ENCODE measurements around the gene PRM3. TPM values are rescaled to one million over a fixed set of nuclear protein-coding genes. Genes with fewer than 3 reads are reported as not detected.
A peak's percentile ranks its signal among the peaks of the same experiment; 100 is the strongest.

Gene PRM3
- total and polyA plus RNA-seq, 2 of the 8 experiments (the other 6 are each of a cell fraction or from before 2014, with no cell fraction given), result not detected

- TF ChIP-seq CHD7 (IDR thresholded peaks at IDR 0.05; ENCODE audit: insufficient replicate concordance, low read length) (no peak), KDM5A (IDR thresholded peaks at IDR 0.05; ENCODE audit: low read length) (no peak), SP2 (IDR thresholded peaks at IDR 0.05; ENCODE audit: low read length) (no peak), CBX5 (IDR thresholded peaks at IDR 0.05; ENCODE audit: low read depth, low read length) (no peak), GABPA (IDR thresholded peaks at IDR 0.05; ENCODE audit: borderline replicate concordance, insufficient read depth, low read length) (0 out of 2 replicates have a peak, but pooled peaks have one; percentile 4), KDM4A (IDR thresholded peaks at IDR 0.05; ENCODE audit: low read depth, low read length, severe bottlenecking) (peak; percentile 21), TAF7 (optimal IDR thresholded peaks at IDR 0.05; ENCODE audit: borderline replicate concordance, low read depth, low read length) (no peak), YY1 (IDR thresholded peaks at IDR 0.05; ENCODE audit: low read depth, low read length) (no peak), CEBPB (IDR thresholded peaks at IDR 0.05; ENCODE audit: low read depth, low read length) (no peak), RFX5 (IDR thresholded peaks at IDR 0.05; ENCODE audit: borderline replicate concordance, low read depth, low read length) (no peak), RXRA (IDR thresholded peaks at IDR 0.05; ENCODE audit: insufficient read depth, low read depth, low read length) (no peak), TAF1 (IDR thresholded peaks at IDR 0.05; ENCODE audit: low read depth, low read length) (no peak)
These were observed 16.7 kb downstream of the PRM3 start (continued) for GRCh38 chr16:11256661-11257130.
